Lower leg skin (tissue), 3 donors: ENCODE measurements around the gene FCHO1.

Experiments
- POLR2A ChIP-seq, 2 donors: fragments of 450-650 bp; IDR thresholded peaks; one replicate each; pipeline ENCODE4 v1.6.1; 2016 to 2017; ENCODE audit warnings: antibody characterized with exemption in 2 of 2, mild to moderate bottlenecking in 1 of 2, moderate library complexity in 1 of 2
- TF ChIP-seq, protein P1 (sequence below), 3 donors: fragments of 450-650 bp; IDR thresholded peaks; one replicate each; pipeline ENCODE4 v1.5.1; 2016; ENCODE audit warnings: antibody characterized with exemption in 3 of 3, mild to moderate bottlenecking in 3 of 3, moderate library complexity in 2 of 3

GRCh38 chr19:17765069-17765618, 13.9 kb downstream of the FCHO1 start:
- TF ChIP-seq, protein P1, sequence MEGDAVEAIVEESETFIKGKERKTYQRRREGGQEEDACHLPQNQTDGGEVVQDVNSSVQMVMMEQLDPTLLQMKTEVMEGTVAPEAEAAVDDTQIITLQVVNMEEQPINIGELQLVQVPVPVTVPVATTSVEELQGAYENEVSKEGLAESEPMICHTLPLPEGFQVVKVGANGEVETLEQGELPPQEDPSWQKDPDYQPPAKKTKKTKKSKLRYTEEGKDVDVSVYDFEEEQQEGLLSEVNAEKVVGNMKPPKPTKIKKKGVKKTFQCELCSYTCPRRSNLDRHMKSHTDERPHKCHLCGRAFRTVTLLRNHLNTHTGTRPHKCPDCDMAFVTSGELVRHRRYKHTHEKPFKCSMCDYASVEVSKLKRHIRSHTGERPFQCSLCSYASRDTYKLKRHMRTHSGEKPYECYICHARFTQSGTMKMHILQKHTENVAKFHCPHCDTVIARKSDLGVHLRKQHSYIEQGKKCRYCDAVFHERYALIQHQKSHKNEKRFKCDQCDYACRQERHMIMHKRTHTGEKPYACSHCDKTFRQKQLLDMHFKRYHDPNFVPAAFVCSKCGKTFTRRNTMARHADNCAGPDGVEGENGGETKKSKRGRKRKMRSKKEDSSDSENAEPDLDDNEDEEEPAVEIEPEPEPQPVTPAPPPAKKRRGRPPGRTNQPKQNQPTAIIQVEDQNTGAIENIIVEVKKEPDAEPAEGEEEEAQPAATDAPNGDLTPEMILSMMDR (IDR thresholded peaks at IDR 0.05), result no peak
- no peak for TF ChIP-seq POLR2A (IDR thresholded peaks at IDR 0.05)
